Measurements from ENCODE around the gene NAGA.
"Not testable (repeated sequence)": the region's sequence is repeated elsewhere in the genome, so short reads cannot be mapped to it uniquely, and the experiment has no call there.

DNA sequence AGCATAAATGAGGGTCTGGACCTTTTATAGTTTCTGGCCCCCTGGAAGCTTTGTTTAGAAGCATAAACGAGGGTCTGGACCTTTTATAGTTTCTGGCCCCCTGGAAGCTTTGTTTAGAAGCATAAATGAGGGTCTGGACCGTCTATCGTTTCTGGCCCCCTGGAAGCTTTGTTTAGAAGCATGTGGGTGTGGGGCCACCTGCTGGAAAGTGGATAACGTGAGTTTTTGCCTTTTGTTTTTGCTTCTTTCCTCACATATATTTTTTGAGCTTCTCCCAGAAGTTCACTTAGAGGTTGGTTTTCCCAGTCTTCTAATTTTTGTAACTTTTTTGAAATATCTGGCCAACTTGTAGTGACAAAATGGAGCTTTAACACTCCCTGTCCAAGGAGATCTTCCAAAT lies 42.2 kb upstream of the NAGA start:
- TF ChIP-seq EZH2phosphoT487 (IDR thresholded peaks at IDR 0.05; ENCODE audit: borderline replicate concordance, low read length) = not testable (repeated sequence)
- TF ChIP-seq, protein P1, sequence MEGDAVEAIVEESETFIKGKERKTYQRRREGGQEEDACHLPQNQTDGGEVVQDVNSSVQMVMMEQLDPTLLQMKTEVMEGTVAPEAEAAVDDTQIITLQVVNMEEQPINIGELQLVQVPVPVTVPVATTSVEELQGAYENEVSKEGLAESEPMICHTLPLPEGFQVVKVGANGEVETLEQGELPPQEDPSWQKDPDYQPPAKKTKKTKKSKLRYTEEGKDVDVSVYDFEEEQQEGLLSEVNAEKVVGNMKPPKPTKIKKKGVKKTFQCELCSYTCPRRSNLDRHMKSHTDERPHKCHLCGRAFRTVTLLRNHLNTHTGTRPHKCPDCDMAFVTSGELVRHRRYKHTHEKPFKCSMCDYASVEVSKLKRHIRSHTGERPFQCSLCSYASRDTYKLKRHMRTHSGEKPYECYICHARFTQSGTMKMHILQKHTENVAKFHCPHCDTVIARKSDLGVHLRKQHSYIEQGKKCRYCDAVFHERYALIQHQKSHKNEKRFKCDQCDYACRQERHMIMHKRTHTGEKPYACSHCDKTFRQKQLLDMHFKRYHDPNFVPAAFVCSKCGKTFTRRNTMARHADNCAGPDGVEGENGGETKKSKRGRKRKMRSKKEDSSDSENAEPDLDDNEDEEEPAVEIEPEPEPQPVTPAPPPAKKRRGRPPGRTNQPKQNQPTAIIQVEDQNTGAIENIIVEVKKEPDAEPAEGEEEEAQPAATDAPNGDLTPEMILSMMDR (conservative IDR thresholded peaks at IDR 0.05; ENCODE audit: low read depth, low read length) = peak; percentile 37; the same call in 1 of the 2 replicates
